SJCRH30 (cell line): ENCODE data around the gene ARHGDIG. TPM values are rescaled to one million over a fixed set of nuclear protein-coding genes. Genes with fewer than 3 reads are reported as not detected.

Experiments used
- DNase-seq, 2 experiments: peaks; one replicate each; pipeline ENCODE4 v3.0.0-alpha.2; 2015 to 2020
- H3K27ac ChIP-seq: fragments of 250-450 bp; sonication (Bioruptor Pico); 2 replicates; pipeline ENCODE4 v1.5.1; 2020; ENCODE audit warnings: mild to moderate bottlenecking, moderate library complexity
- H3K27me3 ChIP-seq: fragments of 250-450 bp; sonication (Bioruptor Pico); 2 replicates; pipeline ENCODE4 v1.5.1; 2020; ENCODE audit warnings: mild to moderate bottlenecking, moderate library complexity
- H3K36me3 ChIP-seq: fragments of 250-450 bp; sonication (Bioruptor Pico); 2 replicates; pipeline ENCODE4 v1.5.1; 2020; ENCODE audit warnings: mild to moderate bottlenecking, moderate library complexity
- H3K4me1 ChIP-seq: fragments of 250-450 bp; sonication (Bioruptor Pico); 2 replicates; pipeline ENCODE4 v1.5.1; 2020; ENCODE audit warnings: mild to moderate bottlenecking, moderate library complexity
- H3K4me3 ChIP-seq: fragments of 250-450 bp; sonication (Bioruptor Pico); 2 replicates; pipeline ENCODE4 v1.5.1; 2020; ENCODE audit warnings: mild to moderate bottlenecking, moderate library complexity
- H3K9me3 ChIP-seq: fragments of 250-450 bp; sonication (Bioruptor Pico); replicated peaks from 2 replicates; pipeline ENCODE4 v1.5.1; 2020; ENCODE audit warnings: mild to moderate bottlenecking, moderate library complexity
- total RNA-seq: library from RNA; depleted of rRNA; stranded (reverse); fragments of >200 nt; shearing (Covaris generic); gene quantifications from 2 replicates; pipeline ENCODE4 v1.2.3, GENCODE V29; 2014

Gene ARHGDIG
- total RNA-seq, 1 experiment from 2014 or later, result not detected

DNA sequence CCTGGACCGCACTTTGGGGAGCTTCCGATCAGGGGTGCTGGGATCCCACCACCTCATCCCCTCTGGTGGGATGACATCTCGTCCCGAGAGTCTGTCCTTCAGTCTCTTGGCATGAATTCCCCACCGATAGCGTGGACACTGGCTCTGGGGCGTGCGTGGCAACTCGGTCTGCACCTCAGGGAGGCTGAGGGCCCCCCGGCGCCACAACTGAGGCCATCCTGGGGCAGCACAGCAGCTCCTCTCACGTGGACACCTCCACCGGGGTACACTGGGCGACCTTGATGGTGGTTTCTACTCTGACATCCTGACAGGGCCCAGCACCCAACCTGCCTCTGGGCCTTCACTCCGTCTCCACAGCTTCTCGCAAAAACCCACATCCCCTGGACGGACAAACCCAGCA, 11.1 kb downstream of the ARHGDIG start:
- Histone ChIP-seq H3K4me1 (no peaks in the 10 kb centered on the region), H3K9me3 (peaks cover 1% of the 10 kb centered on the region; the same call in 1 of the 2 replicates), H3K27me3 (no peaks in the 10 kb centered on the region), H3K36me3 (peaks cover 23% of the 10 kb centered on the region), H3K4me3 (no peak overlapping the region), H3K27ac (no peak overlapping the region)
- no peak for DNase-seq

DNA sequence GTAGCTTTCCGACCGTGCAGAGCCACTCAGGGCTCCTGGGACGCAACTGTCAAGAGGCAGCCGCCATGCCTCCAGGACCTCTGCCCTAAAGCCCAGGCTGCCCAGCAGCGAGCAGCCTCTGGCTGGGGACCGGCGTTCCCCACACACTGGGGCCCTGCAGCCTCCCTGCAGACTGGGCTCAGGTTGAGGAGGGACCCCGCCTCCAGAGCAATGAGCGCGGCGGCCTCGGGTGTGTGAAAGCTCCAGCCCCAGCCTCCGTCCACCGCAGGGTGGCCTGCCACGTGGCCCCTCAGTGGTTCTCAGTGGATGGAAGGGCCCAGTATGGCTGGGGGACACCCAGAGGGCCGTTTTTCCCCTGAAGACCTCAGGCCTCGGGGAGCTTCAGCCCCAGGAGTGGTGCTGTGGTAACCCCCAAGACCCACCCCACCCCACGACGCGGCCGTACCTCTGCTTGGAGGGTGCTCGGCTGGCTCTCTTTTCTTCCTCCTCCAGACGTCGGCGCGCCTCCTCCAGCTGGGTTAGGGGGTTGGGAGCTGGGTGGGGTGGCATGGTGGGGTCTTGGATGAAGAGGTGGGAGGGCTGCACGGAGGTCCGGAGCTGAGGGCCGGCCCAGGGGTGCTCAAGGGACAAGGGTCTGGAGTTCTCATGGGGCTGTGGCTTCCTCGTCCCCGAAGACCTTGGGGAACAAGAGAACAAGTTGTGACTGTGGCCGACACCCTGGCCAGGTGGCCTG, 12.8 kb downstream of the ARHGDIG start:
- no peak for DNase-seq
- Histone ChIP-seq H3K4me1 (no peaks in the 10 kb centered on the region), H3K27ac (no peak overlapping the region), H3K4me3 (no peak overlapping the region), H3K36me3 (peaks cover 11% of the 10 kb centered on the region; the same call in 1 of the 2 replicates), H3K9me3 (no peaks in the 10 kb centered on the region), H3K27me3 (no peaks in the 10 kb centered on the region)

DNA sequence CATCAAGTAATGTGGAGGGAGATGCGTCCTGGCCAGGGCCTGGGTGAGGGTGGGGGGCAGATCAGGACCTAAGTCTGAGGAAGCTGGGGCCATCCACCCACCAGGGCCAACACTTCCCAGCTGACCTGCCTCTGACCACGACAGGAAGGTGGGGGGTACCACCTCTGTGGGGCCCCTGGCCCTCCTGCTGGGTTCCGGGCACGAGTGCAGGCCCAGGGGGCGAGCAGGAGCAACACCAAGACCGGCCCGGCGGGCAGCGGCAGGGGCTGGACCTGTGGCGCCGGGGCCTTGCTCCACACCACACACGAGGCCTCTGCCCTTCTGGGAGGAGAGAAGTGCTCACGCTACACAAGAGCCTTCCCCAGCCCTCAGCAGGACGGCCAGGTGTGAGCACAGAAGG, 15.9 kb downstream of the ARHGDIG start:
- H3K9me3 ChIP-seq, result no peaks in the 10 kb centered on the region
- H3K4me1 ChIP-seq, result no peaks in the 10 kb centered on the region
- H3K27me3 ChIP-seq, result no peaks in the 10 kb centered on the region
- no peak overlapping the region for H3K4me3 ChIP-seq
- peaks cover 4% of the 10 kb centered on the region; the same call in 1 of the 2 replicates for H3K36me3 ChIP-seq
- no peak overlapping the region for H3K27ac ChIP-seq
- DNase-seq, result no peak

DNA sequence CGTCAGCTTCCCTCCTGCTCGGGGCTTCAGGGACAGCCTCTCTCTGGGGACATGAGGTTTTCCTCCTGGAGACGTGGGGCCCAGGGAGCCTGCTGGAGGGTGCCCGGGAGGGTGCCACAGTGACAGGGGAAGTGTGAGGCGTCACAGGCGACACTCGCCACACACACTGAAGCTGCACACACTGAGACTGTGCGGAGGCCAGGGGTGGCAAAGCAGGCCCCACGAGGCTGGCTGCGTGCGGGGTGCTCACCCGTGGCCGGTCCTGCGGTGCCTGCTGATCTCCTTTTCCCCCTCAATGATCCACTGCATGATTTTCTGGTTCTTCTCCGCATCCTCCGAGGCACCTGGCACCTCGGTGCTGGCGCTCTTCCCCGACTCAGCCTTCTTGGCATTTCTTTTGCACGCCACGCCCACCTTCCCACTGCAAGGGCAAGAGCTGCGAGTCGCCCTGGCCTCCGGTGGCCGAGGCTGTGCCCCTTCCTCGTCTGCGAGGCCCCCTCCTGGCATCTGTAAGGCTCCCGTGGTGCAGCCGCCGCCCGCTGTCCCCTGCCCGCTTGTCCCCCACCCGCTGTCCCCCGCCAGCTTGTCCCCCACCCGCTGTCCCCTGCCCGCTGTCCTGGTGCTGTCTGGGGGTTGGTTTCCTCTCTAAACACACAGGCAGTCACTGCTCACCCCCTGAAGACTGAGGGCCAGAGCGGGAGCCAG, 16.6 kb downstream of the ARHGDIG start:
- Histone ChIP-seq H3K36me3 (peaks cover 4% of the 10 kb centered on the region; the same call in 1 of the 2 replicates), H3K27me3 (no peaks in the 10 kb centered on the region), H3K9me3 (no peaks in the 10 kb centered on the region), H3K4me1 (no peaks in the 10 kb centered on the region), H3K27ac (no peak overlapping the region), H3K4me3 (no peak overlapping the region)
- no peak for DNase-seq

DNA sequence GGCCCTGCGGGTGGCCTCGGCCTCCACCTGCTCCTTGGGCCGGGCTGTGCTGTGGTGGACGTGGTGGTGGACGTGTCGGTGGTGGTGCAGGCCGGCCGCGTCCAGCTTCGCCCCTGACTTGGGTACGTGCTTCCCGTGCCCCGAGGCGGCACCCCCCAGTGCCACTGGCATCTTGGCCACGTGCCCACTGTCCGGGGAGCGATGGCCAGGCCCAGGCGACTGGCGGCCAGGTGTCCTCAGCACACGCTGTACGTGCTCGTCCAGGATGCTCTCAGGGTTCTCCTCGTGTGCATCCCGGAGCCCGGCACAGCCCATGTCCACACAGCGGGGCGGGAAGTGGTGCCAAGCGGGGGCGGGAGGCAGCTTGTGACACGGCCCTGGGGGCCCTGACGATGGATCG, 17.4 kb downstream of the ARHGDIG start:
- Histone ChIP-seq H3K4me1 (no peaks in the 10 kb centered on the region), H3K27me3 (no peaks in the 10 kb centered on the region), H3K36me3 (peaks cover 4% of the 10 kb centered on the region; the same call in 1 of the 2 replicates), H3K27ac (no peak overlapping the region), H3K9me3 (no peaks in the 10 kb centered on the region), H3K4me3 (no peak overlapping the region)
- no peak for DNase-seq

DNA sequence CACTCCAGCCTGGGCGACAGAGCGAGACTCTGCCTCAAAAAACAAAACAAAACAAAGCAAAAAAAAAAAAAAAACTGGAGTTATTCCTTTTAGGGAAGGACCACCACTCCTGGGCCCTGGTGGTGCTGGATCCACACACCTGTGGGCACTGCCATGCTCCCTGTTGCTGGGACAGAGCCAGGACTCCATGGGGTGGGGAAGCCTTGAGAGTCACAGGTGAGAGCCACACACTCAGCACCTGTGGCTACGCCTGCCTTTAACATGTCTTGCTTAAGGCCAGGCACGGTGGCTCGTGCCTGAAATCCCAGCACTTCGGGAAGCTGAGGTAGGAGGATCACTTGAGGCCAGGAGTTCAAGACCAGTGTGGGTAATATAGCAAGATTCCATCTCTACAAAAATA, 20.8 kb downstream of the ARHGDIG start:
- peaks cover 6% of the 10 kb centered on the region; the same call in 1 of the 2 replicates for H3K36me3 ChIP-seq
- no peak for DNase-seq
- H3K27me3 ChIP-seq, result no peaks in the 10 kb centered on the region
- H3K4me1 ChIP-seq, result peaks cover 4% of the 10 kb centered on the region
- H3K4me3 ChIP-seq, result no peak overlapping the region
- no peak overlapping the region for H3K27ac ChIP-seq
- H3K9me3 ChIP-seq, result no peaks in the 10 kb centered on the region

DNA sequence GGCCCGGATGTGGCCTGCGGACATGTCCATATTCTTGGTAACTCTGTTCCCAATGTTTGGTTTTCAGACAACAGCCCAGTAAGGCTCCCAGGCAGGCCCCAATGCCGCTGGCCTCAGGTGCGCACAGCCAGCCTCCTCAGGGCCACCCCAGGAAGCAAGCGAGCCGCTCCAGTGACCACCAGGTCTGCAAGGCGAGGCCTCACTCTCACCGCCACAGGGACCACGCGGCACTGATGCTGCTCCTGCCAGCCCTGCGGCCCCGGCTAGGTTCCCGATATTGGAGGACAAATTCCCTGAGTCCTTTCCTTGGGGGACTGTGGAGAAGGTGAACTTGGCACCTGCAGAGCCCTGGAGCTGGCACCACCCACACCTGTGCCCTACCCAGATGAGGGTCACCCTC, 21.6 kb downstream of the ARHGDIG start:
- no peaks in the 10 kb centered on the region for H3K27me3 ChIP-seq
- H3K27ac ChIP-seq, result no peak overlapping the region
- H3K4me1 ChIP-seq, result peaks cover 9% of the 10 kb centered on the region
- no peak for DNase-seq
- peaks cover 6% of the 10 kb centered on the region; the same call in 1 of the 2 replicates for H3K36me3 ChIP-seq
- H3K4me3 ChIP-seq, result no peak overlapping the region
- H3K9me3 ChIP-seq, result no peaks in the 10 kb centered on the region

DNA sequence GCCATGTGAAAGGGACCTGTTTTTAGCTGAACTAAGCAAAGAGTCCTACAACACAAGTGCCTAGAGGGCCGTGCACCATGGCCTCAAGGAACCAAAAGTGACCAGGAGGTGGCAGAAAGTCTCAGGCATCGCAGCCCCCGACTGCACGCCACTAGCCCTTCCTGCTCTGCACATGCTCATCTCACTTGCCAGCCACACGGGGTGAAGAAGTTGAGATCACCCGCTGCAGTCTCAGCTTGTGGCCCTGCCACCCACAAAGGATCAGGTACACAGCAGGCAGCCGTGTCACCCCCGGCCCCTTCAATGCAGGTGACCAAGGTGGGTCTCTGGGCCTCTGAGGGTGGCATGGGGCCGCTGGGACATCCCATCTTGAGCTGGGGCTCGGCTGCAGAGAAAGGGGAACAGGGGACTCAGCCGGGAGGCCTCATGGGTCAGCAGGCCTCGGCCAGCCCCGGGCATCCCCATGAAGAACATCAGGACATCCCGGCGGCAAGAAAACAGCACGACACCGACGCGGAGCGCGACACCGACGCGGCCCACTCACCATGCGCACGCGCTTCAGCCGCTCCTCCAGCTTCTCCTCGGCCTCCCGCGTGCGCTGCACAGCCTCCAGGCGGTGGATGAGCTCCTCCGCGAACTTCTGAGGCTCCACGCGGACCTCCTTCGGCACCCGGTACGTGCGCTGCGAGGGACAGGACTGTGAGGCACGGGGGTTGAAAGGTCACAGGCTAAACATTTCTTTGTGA, 23.5 kb downstream of the ARHGDIG start:
- Histone ChIP-seq H3K27ac (no peak overlapping the region), H3K27me3 (no peaks in the 10 kb centered on the region), H3K9me3 (no peaks in the 10 kb centered on the region), H3K4me1 (peaks cover 9% of the 10 kb centered on the region), H3K4me3 (no peak overlapping the region), H3K36me3 (peaks cover 5% of the 10 kb centered on the region; the same call in 1 of the 2 replicates)
- no peak for DNase-seq

DNA sequence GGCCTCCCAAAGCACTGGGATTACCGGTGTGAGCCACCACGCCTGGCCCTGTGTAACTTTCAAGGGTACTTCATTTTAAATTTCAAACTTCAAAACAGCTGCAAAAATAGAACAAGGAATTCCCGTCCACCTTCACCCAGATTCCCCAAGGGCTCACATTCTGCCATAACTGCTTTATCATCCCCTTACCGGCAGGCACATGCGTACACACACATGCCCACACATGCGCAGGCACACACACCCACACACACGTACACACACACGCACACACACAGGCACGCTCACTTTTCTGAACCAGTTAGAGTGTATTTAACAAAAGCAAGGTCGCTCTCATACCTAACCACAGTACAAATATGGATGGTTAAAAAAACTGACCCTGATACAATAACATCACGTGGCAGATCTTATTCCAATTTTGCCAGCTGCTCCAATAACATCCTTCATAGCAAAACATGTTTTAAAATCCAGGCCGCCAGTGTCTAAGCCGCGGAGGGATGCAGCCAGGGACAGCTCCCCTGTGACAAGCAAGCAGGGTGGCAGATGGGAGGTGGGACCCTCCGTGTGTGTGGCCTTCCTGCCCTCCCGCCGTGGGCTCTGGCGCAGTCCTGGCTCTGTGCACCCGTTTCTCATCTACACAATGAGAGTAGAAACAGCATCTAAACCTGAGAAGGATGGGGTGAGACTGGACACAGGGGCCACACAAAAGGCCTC, 25.7 kb downstream of the ARHGDIG start:
- Histone ChIP-seq H3K27ac (peak overlapping the region; percentile 49; the same call in 1 of the 2 replicates), H3K4me1 (peaks cover 9% of the 10 kb centered on the region), H3K9me3 (no peaks in the 10 kb centered on the region), H3K36me3 (peaks cover 2% of the 10 kb centered on the region; the same call in 1 of the 2 replicates), H3K4me3 (no peak overlapping the region), H3K27me3 (no peaks in the 10 kb centered on the region)
- peak; percentile 47 to 50 for DNase-seq

DNA sequence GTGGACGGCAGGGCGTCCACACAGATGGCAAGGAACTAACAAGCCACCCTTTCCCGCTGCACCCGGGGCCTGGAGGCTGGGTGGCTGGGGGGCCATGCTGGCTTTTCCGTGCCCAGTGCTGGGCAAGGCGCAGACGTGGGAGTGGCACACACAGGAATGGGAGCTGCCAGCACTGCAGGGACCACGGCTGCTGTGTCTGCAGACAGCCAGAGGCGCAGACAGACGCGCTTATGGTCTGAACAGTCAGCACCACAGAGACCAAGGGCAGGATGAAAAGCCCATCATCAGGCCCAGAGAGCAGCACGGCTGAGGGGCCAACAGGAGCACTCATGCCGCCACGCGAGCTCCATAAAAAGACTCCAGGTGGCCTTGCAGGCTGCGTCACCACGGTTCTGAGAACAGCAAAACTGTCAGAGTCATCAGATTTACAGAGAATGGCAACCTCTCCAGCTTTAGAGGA, 26.6 kb downstream of the ARHGDIG start:
- H3K27ac ChIP-seq, result 0 out of 2 replicates have a peak overlapping the region, but pooled peaks have one; percentile 49
- peaks cover 2% of the 10 kb centered on the region; the same call in 1 of the 2 replicates for H3K36me3 ChIP-seq
- no peaks in the 10 kb centered on the region for H3K27me3 ChIP-seq
- no peaks in the 10 kb centered on the region for H3K9me3 ChIP-seq
- H3K4me1 ChIP-seq, result peaks cover 9% of the 10 kb centered on the region
- DNase-seq, result no peak
- no peak overlapping the region for H3K4me3 ChIP-seq

DNA sequence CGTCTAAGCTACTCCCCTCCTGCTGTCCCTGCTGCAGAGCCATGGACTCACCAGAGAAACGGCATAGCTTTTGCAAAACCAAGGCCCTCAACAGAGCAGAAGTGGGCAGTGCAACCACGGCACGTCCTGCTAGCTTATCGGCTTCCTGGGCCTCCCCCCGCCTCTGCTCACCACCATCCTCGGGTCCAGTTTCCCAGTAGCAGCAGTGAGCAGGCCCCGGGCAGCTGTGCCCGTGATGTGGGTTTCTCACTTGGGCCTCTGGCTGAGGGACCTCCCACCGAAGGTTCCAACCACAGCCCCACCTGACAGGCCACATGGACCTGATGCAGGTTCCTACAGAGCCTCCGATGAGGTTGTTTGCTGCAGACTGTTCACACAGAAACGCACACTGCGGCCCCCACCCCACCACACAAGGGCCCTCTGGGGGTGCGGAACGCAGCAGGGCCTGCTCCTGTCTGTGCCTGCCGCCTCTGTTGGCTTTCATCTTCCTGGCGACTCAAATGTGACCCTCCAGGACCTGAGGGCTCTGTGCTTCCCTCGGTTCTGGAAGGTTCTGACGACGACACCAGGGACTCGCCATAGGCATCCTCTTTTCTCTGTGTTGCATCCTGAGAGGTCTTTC, 27.4 kb downstream of the ARHGDIG start:
- Histone ChIP-seq H3K9me3 (no peaks in the 10 kb centered on the region), H3K4me1 (peaks cover 9% of the 10 kb centered on the region), H3K27ac (no peak overlapping the region), H3K4me3 (no peak overlapping the region), H3K36me3 (peaks cover 2% of the 10 kb centered on the region; the same call in 1 of the 2 replicates), H3K27me3 (no peaks in the 10 kb centered on the region)
- no peak for DNase-seq

DNA sequence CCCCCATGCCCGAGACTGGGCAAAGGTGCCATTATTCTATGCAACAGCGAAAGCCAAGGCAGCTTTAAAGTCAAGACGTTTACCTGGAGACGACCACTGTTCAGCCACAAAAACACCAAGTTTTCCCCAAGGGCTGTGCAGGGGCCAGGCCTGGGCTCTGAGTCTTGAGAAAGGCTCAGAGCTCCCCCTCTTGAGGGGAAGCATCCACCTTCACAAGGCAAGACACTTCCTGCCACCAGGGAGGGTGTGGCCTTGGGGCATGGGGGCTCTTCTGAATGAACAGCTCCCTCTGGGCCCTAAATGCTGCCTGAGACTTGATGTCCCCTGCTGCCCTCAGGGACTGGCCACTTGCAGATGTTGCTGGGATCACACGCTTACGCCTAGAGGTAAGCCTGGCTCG, 29.1 kb downstream of the ARHGDIG start:
- Histone ChIP-seq H3K4me1 (peaks cover 9% of the 10 kb centered on the region), H3K27ac (no peak overlapping the region), H3K27me3 (no peaks in the 10 kb centered on the region), H3K4me3 (no peak overlapping the region), H3K9me3 (no peaks in the 10 kb centered on the region), H3K36me3 (no peaks in the 10 kb centered on the region; the same call in 1 of the 2 replicates)
- DNase-seq, result no peak

DNA sequence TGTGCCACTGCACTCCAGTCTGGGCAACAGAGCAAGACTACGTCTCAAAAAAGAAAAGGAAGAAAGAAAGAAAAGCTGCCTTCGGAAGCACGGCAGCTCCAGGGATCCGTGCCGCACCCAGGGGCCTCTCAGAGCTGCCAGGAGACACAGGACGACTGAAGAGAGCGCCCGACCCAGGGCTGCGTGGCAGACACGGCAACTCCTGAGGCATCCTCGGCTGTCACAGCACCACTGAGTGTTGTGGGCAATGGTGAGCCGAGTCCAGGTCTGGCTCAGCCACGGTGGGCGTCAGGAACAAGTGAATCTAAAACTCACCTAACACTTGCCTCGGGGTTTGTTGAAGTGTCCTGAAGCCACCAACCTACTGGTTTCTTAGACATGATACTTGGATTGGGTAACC, 31.3 kb downstream of the ARHGDIG start:
- Histone ChIP-seq H3K9me3 (no peaks in the 10 kb centered on the region), H3K36me3 (no peaks in the 10 kb centered on the region), H3K4me3 (no peak overlapping the region), H3K4me1 (peaks cover under 1% of the 10 kb centered on the region; the same call in 1 of the 2 replicates), H3K27ac (no peak overlapping the region), H3K27me3 (no peaks in the 10 kb centered on the region)
- no peak for DNase-seq

DNA sequence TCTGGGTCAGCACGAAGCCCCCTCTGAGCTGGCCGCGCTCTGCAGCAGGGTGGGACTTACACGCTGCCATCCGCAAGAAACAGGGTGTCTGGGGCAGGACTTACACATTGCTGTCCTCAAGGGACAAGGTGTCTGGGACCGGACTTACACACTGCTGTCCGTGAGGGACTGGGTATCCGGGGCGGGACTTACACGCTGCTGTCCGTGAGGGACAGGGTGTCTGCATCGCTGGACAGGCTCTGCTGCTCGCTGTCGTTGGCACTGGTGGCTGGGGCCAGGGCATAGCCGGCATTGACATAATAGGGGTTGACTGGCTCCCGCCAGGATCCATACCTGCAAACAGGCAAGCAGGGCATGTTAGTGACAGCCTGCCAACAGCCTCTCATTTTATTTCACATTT, 34.0 kb downstream of the ARHGDIG start:
- DNase-seq, result no peak

More for the DNA sequence above, 34.0 kb downstream of the ARHGDIG start:
- Histone ChIP-seq H3K4me1 (no peaks in the 10 kb centered on the region), H3K27ac (no peak overlapping the region), H3K9me3 (no peaks in the 10 kb centered on the region), H3K27me3 (no peaks in the 10 kb centered on the region), H3K4me3 (no peak overlapping the region), H3K36me3 (no peaks in the 10 kb centered on the region)
